ENCODE measurements around the gene SRRM2.

DNA sequence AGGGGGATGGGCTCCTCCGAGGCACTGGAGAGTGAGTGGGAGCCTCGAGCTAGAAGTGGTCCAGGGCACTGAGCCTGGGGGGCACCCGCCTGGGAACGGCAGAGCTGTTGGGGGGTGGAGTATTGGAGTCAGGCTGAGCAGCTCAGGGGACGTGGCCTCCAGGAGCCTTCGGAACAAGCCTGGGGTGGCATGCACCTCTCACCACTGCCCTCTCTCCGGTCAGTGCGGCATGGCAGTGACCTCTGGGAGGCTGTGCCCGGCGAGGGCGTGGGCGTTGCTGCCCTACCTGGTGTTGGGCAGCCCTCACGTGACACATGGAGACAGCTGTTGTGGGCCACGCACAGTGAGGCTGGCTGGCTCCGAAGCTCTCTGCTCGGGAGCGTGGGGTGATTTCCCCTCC, 46.4 kb upstream of the SRRM2 start:
- TF ChIP-seq, protein P1, sequence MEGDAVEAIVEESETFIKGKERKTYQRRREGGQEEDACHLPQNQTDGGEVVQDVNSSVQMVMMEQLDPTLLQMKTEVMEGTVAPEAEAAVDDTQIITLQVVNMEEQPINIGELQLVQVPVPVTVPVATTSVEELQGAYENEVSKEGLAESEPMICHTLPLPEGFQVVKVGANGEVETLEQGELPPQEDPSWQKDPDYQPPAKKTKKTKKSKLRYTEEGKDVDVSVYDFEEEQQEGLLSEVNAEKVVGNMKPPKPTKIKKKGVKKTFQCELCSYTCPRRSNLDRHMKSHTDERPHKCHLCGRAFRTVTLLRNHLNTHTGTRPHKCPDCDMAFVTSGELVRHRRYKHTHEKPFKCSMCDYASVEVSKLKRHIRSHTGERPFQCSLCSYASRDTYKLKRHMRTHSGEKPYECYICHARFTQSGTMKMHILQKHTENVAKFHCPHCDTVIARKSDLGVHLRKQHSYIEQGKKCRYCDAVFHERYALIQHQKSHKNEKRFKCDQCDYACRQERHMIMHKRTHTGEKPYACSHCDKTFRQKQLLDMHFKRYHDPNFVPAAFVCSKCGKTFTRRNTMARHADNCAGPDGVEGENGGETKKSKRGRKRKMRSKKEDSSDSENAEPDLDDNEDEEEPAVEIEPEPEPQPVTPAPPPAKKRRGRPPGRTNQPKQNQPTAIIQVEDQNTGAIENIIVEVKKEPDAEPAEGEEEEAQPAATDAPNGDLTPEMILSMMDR (conservative IDR thresholded peaks at IDR 0.05; ENCODE audit: low read length), result no peak
- no peak for TF ChIP-seq EZH2phosphoT487 (IDR thresholded peaks at IDR 0.05; ENCODE audit: borderline replicate concordance)
